Amygdala (tissue), 56 donors: ENCODE data around the gene SLC1A7.

Experiments
- DNase-seq, 56 donors: peaks; one replicate each; lab custom pipeline; 2025; lab: John Stamatoyannopoulos, UW

Gene SLC1A7

GRCh38 chr1:53065391-53065790 is 77.0 kb downstream of the SLC1A7 start:
- no peak for DNase-seq

DNA sequence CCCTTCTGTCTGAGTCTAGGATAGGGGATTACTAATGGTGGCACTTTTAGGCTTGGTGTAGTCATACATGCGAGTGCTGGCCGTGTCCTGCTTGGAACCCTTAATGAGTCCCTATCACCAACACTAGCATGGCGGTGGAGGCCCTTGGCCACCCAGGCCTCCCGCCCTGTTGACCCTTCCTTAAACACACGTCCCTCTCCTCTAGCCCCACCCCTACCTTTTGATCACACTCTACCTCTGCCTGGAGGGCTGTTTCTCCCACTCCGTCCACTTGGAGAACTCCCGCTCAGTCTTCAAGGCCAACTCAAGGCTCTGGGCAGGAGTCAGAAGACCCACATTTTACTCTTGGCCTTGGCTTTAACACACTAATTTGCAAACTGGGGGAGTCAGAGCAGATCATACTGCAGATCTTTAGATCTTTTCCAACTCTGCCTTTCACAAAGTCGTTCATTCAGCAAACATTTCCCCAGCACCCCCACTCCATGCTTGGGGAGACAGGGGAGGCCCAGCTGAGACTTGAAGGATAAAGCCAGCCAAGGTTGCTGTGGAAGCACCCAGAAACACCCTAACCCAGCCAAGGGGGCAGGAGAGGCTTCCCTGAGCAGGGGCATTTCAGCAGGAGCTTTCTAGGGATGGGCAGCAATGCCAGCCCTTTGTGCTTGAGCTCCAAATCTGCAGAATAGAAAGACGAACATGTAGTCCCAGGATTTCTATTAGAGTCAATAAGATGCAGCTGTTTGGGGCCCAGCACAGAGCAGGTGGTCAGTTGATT is 78.5 kb downstream of the SLC1A7 start:
- DNase-seq, result no peak

DNA sequence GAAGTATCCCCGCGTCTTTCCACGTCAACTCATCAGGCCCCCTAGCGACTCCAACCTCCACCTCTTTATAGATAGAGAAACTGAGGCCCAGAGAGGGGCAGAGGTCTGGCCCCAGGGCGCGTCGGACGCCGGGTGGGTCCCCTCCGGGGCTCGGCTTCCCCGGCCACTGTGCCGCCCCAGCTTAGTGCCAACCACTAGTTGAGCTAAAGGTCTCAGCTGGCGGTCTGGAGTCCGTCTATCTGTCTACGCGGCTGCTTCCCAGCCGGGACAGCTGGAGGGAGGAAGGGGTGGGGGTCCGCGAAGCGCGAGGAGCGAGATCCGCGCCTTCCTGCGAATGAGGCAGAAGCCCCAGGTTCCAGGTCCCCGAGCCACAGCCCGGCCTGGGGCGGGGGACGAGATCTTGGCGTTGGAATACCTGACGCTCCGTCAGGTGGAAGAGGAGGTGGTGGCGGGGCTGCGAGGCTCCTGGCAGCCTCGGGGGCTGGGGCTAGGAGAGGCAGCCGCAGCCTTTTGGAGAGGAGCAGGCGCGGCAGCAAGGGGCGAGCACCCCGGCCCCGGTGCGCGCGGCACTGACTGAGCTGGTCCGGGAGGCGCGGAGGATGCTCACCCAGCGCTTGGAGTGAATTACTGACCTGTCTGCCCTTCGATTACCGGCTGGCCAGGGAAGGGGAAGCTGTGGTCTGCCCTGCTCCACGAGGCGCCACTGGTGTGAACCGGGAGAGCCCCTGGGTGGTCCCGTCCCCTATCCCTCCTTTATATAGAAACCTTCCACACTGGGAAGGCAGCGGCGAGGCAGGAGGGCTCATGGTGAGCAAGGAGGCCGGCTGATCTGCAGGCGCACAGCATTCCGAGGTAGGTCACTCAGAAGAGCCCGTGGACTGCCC is 79.5 kb downstream of the SLC1A7 start:
- DNase-seq, result no peak

- peak in 5 of 56 donors; percentile 11 to 37 (median 18) for DNase-seq
These were observed 80.4 kb downstream of the SLC1A7 start, which contains the start of gene PODN for GRCh38 chr1:53061859-53062707. PODN (plus strand) TSS chr1:53062213; CDS start chr1:53069856, 7,643 bp downstream.

- peak in 1 of 56 donors; percentile 13 for DNase-seq
These were observed 81.1 kb downstream of the SLC1A7 start for GRCh38 chr1:53061123-53061858.

DNA sequence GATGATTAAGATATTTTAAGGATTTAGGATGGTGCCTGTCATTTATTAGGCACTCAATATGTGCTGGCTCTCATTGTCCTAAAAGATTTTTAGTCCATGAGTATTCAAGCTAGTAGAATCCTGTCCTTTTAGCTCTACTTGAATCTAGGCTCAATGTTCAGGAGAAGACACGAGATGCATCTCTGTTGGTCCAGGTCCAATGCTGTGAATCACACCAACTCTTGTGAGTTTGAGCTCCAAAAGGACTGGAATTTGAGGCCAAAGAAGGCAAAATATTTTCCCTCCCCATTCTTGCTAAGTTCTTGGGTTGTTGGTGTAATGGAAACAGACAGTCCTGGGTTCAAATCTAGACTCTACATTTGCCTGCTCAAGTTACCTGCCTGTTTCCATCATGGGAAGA is 81.9 kb downstream of the SLC1A7 start:
- DNase-seq, result no peak

- DNase-seq, result no peak
These were observed 85.3 kb downstream of the SLC1A7 start for GRCh38 chr1:53057127-53057526.

DNA sequence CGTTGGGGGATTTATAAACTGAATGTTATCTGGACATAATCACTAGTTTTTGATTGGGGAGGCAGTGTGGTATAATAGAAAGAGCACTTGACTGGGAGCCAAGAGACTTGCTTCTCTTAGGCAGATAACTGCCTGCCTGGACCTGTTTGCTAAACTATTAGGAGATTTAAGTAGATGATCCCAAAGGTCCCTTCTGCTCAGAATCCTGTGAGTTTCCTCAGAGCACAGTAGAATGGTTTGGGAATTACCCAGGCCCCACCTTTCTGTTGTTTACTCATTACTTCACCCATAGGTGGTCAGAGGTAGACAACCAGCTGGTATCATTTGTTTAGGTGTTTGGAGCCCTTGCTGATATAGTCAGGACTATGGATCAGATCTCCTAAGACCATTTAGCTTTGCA is 90.8 kb downstream of the SLC1A7 start:
- no peak for DNase-seq

GRCh38 chr1:53050310-53050709 is 92.1 kb downstream of the SLC1A7 start:
- DNase-seq, result no peak

GRCh38 chr1:53049574-53049967 is 92.9 kb downstream of the SLC1A7 start:
- no peak for DNase-seq

DNA sequence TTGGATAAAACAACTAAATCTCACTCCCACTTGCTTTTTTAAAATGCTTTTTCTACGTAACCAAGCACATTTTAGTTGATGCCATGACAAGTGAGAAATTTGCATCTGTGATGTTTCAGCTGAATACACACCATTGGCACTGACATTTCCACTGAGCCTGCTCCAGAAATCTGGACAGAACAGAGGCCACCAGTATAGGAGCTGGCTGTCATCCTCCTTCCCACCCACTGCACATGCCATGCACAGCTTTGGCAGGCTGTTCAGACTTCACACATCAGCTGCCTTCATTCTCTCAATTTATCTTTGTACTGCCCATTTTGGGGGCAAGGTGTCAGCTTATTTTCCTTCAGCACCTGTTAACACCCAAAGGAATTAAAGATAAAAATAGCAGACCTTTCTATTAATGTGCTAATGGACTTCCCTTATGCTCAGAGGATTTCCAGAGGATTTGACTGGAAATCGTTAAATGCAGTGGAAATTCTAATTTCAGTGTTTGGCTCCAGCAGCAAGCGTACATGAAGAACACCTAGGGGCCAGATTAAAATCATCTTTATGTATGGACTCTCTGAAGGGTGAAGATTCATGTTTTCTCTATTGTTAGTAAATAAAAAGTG is 93.4 kb downstream of the SLC1A7 start:
- DNase-seq, result peak in 17 of 56 donors; percentile 12 to 65 (median 41)

GRCh38 chr1:53047737-53048736 is 94.4 kb downstream of the SLC1A7 start:
- no peak for DNase-seq

- DNase-seq, result peak in 1 of 56 donors; percentile 8
These were observed 95.5 kb downstream of the SLC1A7 start for GRCh38 chr1:53046930-53047329.

- no peak for DNase-seq
These were observed 97.5 kb downstream of the SLC1A7 start for GRCh38 chr1:53044926-53045325.

GRCh38 chr1:53043271-53043670 is 99.2 kb downstream of the SLC1A7 start:
- DNase-seq, result no peak

- no peak for DNase-seq
These were observed 103.9 kb downstream of the SLC1A7 start for GRCh38 chr1:53038566-53038965.
